GM15510 (cell line): ENCODE measurements around the gene PEDS1.
A peak's percentile ranks its signal among the peaks of the same experiment; 100 is the strongest.

Source experiments
- POLR2A ChIP-seq: IDR thresholded peaks from 3 replicates; pipeline ENCODE4 v1.6.1; 2011; ENCODE audit warnings: borderline replicate concordance; ENCODE audit not compliant: insufficient read length; ENCODE audit errors: extremely low read depth

Gene PEDS1

GRCh38 chr20:50153500-50154377 lies at the start of gene PEDS1:
PEDS1 (minus strand) TSS chr20:50153723; CDS start chr20:50153637, 86 bp downstream.
- peak; percentile 93 for TF ChIP-seq POLR2A

- TF ChIP-seq POLR2A, result no peak
Measured at GRCh38 chr20:50202677-50203076, 49.2 kb upstream of the PEDS1 start.

DNA sequence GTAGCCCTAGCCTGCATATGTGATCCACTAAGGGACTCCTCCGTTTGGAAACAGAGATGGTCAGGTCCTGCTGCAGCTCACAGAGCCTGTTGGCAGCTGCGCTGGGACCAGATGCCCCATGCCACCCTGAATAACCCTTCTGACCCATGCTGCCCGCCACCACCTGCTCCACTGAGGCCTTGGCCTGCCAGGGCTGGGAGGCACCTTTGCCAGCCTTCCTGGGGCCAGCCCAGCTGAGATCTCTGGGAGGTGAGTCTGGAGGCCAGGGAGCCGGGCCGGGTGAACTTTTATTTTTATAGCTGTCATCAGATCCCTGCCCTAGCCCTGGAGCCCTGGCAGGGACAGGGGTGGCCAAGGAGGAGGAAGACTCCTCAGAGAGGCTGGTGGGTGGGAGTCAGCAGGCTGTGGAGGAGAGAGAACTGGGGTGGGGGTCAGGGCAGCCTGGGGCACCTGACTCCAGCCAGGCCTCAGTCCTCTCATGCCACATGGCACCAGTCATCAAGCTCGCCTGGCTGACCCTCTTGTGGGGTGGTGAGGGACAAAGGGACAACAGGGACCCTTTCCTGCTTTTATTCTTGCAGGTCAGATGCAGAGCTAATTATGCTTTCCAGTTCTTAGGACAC lies 47.1 kb upstream of the PEDS1 start:
- TF ChIP-seq POLR2A, result no peak

DNA sequence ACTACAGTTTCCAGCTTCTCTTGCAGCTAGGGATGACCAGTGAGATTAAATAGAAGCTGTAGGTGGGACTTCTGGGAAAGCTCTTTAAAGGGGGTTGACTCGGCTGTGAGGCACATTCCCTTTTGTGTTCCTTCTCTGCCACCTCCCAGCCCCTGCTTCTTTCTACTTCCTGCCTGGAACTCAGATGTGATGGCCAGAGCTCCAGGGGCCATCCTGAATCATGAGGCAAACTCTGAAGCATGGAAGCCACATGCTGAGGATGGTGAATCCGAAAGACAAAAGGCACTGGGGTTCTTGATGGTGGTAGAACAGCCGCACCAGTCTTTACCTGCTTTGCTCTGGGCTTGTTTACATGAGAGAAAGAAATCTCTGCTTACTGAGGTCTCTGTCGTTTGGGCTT lies 46.2 kb upstream of the PEDS1 start:
- TF ChIP-seq POLR2A, result no peak

DNA sequence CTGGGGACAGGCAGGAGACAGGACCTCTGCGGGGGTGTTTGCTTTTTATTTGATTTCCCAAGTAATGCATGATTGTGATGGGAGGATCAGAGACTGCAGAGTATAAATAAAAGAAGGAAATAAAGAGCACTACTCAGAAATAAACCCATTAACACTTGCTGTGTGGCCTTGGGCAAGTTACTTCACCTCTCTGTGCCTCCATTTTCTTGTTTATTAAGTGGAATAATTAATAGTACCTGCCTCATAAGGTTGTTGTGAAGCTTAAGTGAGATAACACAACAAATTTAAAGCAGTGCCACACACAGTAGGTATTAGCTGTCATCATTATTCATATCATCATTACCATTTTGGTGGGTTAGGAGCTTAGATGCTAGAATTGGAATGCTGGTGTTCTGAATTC lies 45.2 kb upstream of the PEDS1 start:
- TF ChIP-seq POLR2A, result no peak

DNA sequence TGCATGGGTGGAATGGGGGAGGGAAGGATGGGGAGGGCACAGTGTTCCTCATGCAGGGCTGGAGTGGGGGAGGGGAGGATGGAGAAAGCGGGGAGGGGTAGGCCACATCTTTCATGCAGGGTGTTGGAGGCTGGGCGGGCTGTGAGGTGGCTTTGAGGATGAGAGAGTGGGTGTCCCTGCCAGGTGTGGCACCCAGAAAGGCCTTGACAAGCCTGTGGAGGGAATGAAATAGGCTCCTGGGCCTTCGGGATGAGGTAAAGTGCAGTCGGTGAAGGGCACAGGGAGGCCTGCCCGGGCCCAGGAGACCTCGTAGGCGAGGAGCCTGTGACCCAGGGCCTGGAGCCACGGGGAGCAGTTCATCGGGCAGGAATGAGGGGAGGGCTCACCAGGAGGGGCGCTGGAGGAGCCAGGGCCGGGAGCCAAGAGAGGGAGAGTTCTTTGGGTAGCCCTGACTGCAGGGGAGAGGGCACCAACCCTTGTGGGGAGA lies 44.7 kb upstream of the PEDS1 start:
- TF ChIP-seq POLR2A, result no peak

DNA sequence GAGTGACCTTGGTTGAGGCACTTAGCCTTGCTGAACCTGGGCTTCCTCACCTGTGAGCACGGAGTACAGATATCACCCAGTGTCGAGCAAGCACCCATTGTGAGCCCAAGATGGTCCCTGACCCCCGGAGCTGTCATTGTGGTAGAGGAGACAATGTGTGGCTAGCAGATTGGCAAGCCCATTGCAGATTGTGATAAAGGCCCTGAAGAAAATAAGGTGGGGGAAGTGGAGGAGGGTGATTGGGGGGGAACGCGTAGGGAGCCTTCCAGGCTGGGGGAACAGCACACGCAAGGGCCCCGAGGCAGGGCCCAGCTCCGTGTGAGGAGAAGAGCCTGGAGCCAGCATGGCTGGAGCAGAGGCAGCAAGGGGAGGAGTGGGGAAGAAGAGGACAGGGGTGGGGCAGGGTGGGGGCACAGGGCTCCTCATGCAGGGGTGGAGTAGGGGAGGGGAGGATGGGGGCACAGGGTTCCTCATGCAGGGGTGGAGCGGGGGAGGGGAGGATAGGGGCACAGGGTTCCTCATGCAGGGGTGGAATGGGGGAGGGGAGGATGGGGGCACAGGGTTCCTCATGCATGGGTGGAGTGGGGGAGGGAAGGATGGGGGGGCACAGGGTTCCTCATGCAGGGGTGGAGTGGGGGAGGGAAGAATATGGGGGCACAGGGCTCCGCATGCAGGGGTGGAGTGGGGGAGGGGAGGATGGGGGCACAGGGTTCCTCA lies 44.1 kb upstream of the PEDS1 start:
- TF ChIP-seq POLR2A, result no peak

- TF ChIP-seq POLR2A, result no peak
Measured at GRCh38 chr20:50196896-50197295, 43.4 kb upstream of the PEDS1 start.

- no peak for TF ChIP-seq POLR2A
Measured at GRCh38 chr20:50196248-50196647, 42.7 kb upstream of the PEDS1 start.

GRCh38 chr20:50195524-50196120 lies 42.1 kb upstream of the PEDS1 start:
- no peak for TF ChIP-seq POLR2A

DNA sequence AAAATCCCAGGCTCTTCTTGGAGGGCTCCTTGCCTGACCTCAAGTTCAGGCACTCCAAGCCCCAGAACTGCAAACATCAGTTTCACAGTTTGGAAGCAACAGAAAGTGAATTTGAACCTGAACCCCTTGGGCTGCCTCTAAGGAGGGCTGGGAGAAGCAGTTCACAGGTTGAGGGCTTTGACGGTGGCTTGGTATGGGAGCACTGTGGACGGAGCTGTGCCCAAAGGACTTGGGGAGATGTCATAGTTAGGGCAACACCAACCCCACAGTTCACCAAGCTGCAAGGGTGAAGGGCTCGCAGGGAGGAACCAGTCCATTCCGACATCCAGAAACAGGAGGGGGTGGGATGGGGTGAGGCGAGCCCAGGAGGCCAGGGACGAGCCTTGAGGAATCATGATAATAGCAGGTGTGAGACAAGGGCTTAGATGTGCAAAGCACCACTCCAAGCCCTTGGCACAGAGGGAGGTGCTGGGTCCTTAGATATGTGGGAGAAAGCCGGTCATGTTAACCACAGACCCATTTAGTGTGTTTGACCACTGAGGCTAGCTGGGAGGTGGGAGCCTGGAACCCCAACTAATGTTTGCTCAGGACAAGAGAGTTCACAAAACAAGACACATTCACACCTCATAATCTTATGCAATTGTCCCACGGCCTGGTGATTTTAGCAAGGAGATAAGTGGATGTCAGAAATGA lies 41.5 kb upstream of the PEDS1 start:
- no peak for TF ChIP-seq POLR2A

DNA sequence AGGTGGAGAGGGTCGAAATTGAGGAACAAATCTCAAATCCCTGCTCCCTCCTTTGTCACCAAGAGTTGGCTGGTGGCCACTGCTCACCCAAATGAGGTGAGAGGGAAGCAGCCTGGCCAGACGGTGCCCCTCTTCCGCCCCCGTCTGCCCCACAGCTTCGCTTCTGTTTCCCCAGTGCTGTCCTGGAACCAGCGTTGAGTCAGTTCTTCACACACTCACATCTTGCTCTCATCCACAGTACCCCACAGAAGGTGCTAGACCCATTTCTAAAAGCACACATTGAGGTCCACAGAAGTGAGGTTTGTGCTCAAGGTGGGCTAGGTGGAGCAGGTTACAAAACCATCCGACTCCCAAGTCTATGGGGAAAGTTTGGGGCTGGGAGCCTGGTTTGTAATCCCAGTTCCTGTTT lies 40.9 kb upstream of the PEDS1 start:
- no peak for TF ChIP-seq POLR2A

GRCh38 chr20:50193836-50194421 lies 40.4 kb upstream of the PEDS1 start:
- no peak for TF ChIP-seq POLR2A

DNA sequence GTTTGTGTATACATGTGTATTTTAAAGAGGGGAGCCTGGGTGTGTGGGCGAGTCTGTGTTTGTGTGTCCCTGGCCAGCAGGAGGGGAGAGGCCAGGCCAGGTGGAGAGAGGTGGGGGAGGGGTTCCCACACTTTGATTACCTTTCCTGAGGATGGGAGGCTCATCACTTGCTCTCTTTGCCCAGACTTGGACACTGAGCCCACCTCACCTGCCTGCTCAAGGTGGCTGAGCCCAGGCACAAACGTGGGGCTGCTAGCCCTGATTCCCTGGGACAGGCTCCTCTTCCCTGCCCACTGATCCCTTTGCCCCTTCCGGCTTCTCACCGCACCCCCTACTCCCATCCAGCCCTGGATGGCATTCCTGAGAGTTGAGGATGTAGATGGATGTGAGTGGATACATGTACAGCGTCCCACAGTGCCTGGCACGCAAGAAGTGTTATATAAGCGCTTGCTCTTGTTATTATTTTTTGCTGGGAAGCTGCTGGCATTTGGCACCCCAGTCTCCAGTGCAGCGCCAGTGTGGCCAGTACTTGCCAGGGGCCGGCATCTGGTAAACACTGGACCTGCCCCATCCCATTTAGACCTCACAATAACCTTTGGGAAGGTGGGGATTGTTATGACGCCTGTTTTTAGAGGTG lies 39.8 kb upstream of the PEDS1 start:
- TF ChIP-seq POLR2A, result no peak
